ENCODE data around the gene CFAP61.

- TF ChIP-seq CTCF (IDR thresholded peaks at IDR 0.05; ENCODE audit: insufficient read depth, low read length, poor library complexity, severe bottlenecking) (no peak), EZH2phosphoT487 (conservative IDR thresholded peaks at IDR 0.05; ENCODE audit: low read length) (no peak)
Measured at GRCh38 chr20:20160520-20160919, 108.2 kb downstream of the CFAP61 start.
